H1 (cell line): ENCODE measurements around the gene BTG2. TPM values are rescaled to one million over a fixed set of nuclear protein-coding genes. Genes with fewer than 3 reads are reported as not detected.

Experiments used
- USF2 ChIP-seq: IDR thresholded peaks from 2 replicates; pipeline ENCODE4 v1.6.1; 2011; ENCODE audit warnings: low read length, improper control_type of control experiment
- polyA plus RNA-seq, 7 experiments: library from polyadenylated mRNA; depleted of rRNA in 3 of 7; stranded (reverse) in 5 of 7; unstranded in 2 of 7; fragments of >200 nt in 5 of 7; fragments of 200-250 nt in 2 of 7; gene quantifications; 1 replicate in 5 of 7; 2 replicates in 1 of 7; 4 replicates in 1 of 7; pipeline versions ENCODE4 v1.2.1 to v1.2.3, GENCODE V29; 2011 to 2013; ENCODE audit warnings: missing spikeins in 2 of 7, mixed read lengths in 2 of 7
- total RNA-seq: library from RNA; stranded (reverse); fragmentation: NEBNext Ultra II Directional; extraction: Animal tissue kit (Norgen Biotek cat#: 25700); gene quantifications from 2 replicates; pipeline ENCODE4 v1.2.1, GENCODE V29; 2021

Gene BTG2
- total and polyA plus RNA-seq, 2 of the 8 experiments (the other 6 are each of a cell fraction or from before 2014, with no cell fraction given): 4.8 to 11.0 TPM

- TF ChIP-seq USF2: no peak
These were observed 23.3 kb upstream of the BTG2 start (continued) for GRCh38 chr1:203281851-203282661.
